GM08714 (cell line): Measurements from ENCODE around the gene NDUFA12.
"Not testable (repeated sequence)": the region's sequence is repeated elsewhere in the genome, so short reads cannot be mapped to it uniquely, and the experiment has no call there.

Source experiments
- H3K4me3 ChIP-seq: fragments of 200-500 bp; sonication (Bioruptor generic); 2 replicates; pipeline ENCODE4 v1.5.1; 2014; ENCODE audit warnings: mild to moderate bottlenecking, low read length, inconsistent platforms
- ZNF274 ChIP-seq: IDR thresholded peaks from 2 replicates; pipeline ENCODE4 v1.6.1; 2012; ENCODE audit warnings: mild to moderate bottlenecking, low read depth, low read length

NDUFA12 gene

DNA sequence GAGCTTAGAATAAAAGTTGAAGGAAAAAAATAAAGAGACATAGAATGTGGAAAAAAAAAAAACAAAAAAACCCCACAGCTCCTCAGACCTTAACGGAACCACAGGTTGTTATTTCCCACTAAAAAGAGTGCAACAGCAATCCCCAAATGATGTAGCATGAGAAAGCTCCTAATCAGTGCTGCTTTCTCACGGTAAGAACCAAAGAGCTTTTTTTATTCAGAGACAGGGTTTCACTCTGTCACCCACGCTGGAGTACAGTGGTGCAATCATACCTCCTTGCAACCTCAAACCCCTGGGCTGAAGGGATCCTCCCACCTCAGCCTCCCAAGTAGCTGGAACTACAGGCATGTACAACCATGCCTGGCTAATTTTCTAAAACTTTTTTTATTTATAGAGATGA, 13.3 kb downstream of the NDUFA12 start:
- no peak for TF ChIP-seq ZNF274
- H3K4me3 ChIP-seq: no peak overlapping the region

DNA sequence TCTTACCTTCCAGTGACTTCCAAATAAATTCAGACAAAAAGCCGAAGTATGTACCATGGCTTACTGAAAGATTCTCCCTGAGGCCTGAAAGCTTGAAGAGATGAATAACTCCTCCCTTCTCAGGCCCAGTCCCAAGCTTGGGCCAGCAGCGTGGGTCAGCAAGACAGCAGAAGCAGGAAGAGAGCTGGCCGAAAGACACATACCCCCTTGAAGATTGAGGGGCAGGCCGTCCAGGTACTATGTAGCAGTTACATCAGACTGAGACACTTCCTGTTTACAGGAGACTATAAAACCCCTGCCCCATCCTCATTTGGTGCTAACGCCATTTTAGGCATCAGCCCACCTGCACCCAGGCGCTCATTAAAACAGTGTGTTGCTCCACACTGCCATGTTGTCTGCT, 15.0 kb downstream of the NDUFA12 start:
- H3K4me3 ChIP-seq: no peak overlapping the region
- no peak for TF ChIP-seq ZNF274

DNA sequence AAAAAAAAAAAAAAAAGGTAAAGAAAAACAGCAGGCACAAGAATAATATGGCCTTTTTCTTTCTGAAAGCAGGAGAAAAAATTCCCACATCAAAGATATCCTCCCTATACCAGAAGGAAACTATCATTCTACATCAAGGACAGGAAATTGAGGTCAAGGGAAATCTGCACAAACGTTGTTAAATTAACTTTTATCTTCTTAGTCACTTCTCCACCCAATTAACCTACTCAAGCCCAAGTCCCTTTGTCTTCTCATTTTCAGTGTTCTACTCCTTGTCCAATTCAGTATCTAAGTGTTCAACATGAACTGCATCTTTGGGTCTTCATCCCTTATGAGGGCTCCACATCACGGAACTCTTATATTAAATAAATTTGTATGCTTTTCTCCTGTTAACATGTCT, 15.7 kb downstream of the NDUFA12 start:
- no peak overlapping the region for H3K4me3 ChIP-seq
- TF ChIP-seq ZNF274: no peak

DNA sequence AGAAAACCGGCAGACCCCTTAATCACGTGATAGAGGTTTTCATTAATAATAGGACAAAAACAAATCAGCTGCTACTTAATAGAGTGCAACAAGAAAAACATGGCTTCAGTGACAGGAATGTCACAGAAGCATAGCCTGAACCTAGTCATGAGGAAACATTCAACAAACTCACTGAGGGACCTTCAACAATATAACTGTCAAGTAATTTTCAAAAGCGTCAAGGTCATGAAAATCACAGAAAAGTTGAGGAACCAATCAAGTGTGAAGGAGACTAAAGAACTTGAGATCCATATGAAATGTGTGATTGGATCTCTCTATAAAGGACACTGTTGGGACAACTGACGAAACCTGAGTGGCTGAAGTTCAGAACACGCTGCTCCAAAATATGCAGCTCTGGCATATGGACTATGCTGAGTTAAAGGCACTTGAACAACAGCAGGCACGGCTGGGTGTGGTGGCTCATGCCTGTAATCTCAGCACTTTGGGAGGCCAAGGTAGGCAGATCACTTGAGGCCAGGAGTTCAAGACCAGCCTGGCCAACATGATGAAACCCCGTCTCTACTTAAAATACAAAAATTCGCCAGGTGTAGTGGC, 16.3 kb downstream of the NDUFA12 start:
- no peak for TF ChIP-seq ZNF274
- no peak overlapping the region for H3K4me3 ChIP-seq

DNA sequence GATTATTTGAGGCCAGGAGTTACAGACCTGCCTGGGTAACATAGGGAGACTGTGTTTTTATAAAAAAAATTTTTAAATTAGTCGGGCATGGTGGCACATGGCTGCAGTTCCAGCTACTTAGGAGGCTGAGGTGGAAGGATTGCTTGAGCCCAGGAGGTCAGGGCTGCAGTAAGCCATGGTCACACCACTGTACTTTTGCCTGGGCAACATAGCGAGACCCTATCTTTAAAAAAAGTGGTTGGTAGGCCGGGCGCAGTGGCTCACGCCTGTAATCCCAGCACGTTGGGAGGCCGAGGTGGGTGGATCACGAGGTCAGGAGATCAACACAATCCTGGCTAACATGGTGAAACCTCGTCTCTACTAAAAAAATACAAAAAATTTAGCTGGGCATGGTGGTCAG, 18.4 kb downstream of the NDUFA12 start:
- H3K4me3 ChIP-seq: not testable (repeated sequence)

DNA sequence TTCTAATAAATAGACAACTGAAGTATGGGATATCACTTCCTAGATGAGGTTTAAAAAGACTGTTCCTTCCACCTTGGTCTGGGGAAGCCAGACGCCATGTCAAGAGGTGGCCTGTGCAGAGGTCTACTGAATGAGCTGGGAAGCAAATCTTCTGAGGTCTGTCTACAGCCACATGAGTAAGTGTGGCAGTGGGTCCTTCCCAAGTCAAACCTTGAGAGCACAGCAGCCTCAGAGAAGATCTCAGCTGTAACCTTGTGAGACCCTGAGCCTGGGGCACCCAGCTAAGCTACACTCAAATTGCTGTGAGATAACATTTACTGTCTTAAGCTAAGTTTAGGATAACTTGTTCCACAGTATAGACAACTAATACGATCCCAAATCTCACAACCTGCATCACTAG, 20.2 kb downstream of the NDUFA12 start:
- no peak for TF ChIP-seq ZNF274
- no peak overlapping the region for H3K4me3 ChIP-seq

DNA sequence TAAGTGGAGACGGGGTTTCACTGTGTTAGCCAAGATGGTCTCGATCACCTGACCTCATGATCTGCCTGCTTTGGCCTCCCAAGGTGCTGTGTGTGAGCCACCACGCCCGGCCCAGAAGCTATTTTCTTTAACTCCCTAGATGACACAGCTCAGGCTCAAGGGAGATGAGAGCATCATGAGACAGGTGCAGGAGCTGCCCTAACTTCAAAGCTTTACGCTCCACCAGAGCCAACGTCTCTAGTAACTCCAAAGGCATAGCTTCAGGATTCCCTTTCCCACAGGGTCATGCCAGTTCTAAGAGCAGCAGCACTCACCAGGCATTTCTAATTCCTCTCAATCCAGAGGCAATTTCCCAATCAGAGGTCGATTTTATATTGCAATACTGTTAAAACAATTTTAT, 21.0 kb downstream of the NDUFA12 start:
- no peak for TF ChIP-seq ZNF274
- H3K4me3 ChIP-seq: no peak overlapping the region

DNA sequence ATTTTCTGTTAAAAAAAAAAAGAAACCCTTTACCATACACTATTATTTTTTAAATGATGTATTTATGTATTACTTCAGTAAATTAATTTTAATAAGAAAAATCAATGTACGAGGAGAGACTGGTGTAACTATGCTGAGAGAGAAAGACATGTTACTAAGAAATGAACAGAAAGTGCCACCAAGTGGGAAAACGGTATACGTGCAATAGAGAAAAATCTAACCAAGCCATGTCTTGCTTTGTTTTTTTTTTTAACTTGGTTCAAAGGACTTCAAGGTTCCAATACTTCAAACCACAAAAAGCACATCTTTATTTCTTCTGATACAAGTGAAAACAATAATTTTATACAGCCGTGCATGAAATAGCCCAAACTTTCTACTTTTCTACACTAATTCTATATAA, 22.9 kb downstream of the NDUFA12 start:
- TF ChIP-seq ZNF274: no peak
- no peak overlapping the region for H3K4me3 ChIP-seq

DNA sequence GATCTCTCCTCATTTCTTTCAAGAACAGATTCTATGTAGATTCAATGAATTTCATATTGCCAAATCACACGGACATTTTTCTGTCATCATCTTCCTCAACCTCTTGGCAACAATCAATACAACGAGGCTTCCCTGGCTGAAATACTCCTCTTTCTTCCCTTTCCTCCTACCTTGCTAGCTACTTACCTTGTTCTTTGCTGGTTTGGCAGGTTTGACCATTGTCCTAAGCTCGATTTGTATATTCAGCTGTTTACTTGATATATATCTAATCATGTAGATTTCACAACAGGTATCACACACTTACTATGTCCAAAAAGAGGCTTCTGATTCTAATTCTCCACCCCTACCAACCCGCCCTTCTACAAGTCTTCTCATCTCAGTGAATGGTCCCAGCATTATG, 23.6 kb downstream of the NDUFA12 start:
- TF ChIP-seq ZNF274: no peak
- no peak overlapping the region for H3K4me3 ChIP-seq

DNA sequence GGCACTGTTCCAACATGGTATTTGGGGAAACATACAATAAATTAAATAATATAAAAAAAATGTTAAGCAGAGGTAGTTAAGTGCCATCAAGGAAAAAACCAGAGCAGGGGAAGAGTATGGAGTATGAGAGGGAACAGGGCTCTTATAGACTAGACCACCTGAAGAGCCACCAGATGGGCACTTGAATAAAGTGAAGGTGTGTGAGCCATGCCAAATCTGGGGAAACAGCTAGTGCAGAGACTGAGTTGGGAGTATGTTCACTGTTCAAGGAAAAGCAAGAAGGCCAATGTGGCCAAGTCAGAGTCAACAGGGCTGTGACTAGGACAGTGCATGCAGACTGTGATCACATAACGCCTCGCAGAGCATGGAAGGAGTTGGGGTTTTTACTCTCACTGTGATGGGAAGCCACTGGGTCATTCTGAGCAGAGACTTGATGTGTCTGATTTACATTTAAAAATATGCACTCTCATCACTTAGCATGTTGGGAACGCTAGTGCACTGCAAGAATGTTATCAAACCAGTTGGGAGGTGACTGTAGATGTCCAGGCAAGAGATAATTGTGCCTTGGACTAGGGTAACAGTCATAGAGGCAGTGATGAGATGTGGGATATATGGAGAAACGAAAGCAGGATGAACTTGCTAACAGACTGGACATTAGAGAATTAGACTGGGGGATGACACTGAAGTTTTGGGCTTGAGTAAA, 25.6 kb downstream of the NDUFA12 start:
- H3K4me3 ChIP-seq: no peak overlapping the region
- TF ChIP-seq ZNF274: no peak

DNA sequence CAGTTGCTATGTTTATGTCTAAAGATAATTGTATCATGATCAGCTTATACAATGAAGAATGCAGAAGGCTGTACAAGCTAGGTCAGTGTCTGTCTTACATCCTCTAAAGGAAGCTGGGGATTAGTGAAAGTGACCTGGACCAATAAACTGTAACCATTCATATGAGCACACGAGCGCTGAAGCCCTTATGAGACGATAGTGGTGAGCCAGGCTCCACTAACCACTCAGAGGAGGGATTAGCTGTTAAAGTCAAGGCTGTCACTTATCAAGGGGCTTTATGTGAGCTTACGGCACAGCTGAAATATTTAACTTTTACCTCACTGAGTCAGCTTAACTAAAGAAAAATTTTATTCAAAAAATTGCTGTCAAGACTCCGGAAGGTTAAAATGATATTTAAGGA, 30.3 kb downstream of the NDUFA12 start:
- no peak overlapping the region for H3K4me3 ChIP-seq
- TF ChIP-seq ZNF274: no peak

DNA sequence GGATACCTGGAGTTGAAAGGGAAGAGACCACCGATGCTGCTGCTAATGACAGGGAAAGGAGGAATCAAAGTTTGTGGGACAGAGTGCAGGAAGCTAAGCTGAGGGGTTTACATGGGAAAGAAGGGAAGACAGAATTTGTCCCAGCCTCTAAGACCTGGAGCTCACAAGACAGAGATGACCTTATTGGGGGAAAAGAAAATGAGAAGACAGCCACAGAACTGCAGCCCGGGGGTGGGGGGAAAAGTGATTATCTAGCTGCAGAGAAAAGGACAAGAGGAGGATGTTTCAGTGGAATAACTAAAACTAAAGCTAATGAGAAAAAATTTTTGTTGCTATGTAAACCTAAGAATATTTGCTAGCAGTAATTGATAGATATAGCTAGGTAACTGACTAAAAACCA, 30.7 kb downstream of the NDUFA12 start:
- no peak overlapping the region for H3K4me3 ChIP-seq
- no peak for TF ChIP-seq ZNF274

DNA sequence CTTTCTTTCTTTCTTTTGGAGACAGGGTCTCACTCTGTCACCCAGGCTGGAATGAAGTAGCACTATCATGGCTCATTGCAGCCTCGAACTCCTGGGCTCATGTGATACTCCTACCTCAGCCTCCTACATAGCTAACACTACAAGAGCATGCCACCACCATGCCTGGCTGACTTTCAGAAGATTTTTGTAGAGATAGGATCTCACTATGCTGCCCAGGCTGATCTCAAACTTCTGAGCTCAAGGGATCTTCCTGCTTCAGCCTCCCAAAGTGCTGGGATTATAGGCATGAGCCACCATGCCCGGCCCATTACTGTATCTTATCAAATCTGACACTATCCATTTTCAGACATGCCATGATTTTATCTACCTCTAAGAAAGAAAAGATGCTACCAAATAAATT, 31.6 kb downstream of the NDUFA12 start:
- no peak overlapping the region for H3K4me3 ChIP-seq
- TF ChIP-seq ZNF274: no peak

DNA sequence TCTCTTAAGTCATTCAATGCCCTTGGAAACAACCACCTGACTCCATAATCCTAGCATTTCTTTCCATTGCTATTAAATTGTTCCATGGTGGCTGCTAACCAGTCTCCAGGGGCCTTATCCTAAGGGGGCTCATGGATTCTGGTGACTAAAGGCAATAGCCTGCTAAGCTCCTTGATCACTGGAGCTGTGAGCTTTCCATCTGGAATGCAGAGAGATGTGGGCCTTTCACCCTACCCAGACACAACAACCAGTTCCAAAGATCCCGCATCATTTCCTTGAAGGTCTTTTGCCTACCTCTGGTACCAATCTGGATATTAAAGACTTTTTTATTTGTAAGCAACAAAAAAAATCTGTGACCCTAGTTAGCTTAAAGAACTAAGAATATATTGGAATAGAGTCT, 32.9 kb downstream of the NDUFA12 start:
- TF ChIP-seq ZNF274: no peak
- no peak overlapping the region for H3K4me3 ChIP-seq

DNA sequence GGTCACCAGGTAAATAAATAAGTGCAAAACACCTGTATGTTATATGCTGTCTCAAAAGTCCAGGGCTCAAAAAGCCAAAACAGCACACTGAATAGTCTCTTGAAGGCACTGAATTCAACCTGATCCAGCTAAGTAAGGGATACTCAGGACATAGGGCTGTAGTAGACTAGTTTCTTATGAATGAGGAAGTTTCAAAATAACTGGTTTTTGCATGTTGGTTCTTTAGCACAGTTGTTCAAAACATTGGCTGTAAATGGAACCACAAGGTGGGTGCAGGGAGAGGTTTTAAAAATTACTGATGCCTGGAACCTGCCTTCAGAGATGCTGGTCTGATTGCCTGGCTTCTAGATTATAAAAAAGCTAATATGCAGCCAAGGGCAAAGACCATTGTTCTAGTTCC, 34.1 kb downstream of the NDUFA12 start:
- no peak for TF ChIP-seq ZNF274
- H3K4me3 ChIP-seq: no peak overlapping the region

DNA sequence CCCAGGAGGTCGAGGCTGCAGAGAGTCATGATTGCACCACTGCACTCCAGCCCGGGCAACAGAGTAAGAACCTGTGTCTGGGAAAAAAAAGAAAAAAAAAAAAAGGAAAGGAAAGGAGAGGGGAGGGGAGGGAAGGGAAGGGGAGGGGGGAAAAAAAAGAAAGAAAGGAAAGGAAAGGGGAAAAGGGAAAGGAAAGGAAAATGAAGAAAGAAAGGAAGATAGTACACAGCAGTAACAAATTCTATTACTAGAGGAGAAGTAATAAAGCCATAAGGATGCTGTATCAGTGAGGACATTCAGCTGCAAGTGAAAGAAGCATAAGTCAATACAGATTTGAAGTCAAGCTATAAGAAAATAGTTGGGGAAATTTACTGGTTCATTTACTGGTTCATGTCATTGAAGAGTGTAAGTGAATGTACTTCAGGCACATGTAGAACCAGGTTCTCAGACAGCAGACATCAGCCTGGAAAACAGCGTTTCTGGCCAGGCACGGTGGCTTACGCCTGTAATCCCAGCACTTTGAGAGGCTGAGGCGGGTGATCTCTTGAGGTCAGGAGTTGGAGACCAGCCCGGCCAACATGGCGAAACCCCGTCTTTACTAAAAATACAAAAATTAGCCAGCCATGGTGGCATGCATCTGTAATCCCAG, 37.4 kb downstream of the NDUFA12 start:
- no peak for TF ChIP-seq ZNF274
- H3K4me3 ChIP-seq: no peak overlapping the region

DNA sequence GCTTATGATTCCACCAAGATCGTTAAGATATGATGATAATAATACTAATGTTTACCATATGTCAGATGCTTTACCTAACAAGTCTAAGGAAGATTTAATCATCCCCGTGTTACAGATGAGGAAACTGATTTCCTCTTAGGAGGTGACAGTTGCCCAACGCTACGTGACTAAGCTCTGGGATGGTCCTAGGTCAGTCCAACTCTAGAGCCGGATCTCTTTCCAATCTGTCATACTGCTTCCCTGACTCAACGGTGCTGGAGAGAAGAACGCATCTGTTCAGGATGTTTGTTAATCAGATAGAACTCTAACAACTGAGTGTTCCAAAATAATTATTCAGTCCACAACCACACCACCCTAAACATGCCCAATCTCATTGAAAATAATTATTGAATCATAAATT, 39.8 kb downstream of the NDUFA12 start:
- H3K4me3 ChIP-seq: no peak overlapping the region
- no peak for TF ChIP-seq ZNF274
